CD4-positive, alpha-beta T cell (primary cell): ENCODE data around the gene C3orf20. TPM values are rescaled to one million over a fixed set of nuclear protein-coding genes. Genes with fewer than 3 reads are reported as not detected.

ENCODE experiments used
- ATAC-seq: fragments of 200-7000 bp; cut with Tn5 transposase; one replicate; pipeline ENCODE4 v1.10.0; 2022; ENCODE audit warnings: mild to moderate bottlenecking; ENCODE audit not compliant: poor library complexity
- CTCF ChIA-PET: fragments of 350-600 bp; sonication (Branson Sonifier 250); formaldehyde crosslinking; loops from one replicate; lab custom pipeline; 2021; ENCODE audit warnings: antibody characterized with exemption, inconsistent platforms; lab: Charles Lee
- POLR2A ChIA-PET: fragments of 350-600 bp; sonication (Branson Sonifier 250); formaldehyde crosslinking; loops from one replicate; lab custom pipeline; 2021; ENCODE audit warnings: antibody characterized with exemption, inconsistent platforms; lab: Charles Lee
- DNase-seq, 14 experiments: peaks; one replicate each; pipeline ENCODE4 v3.0.0-alpha.2; 2013 to 2020; ENCODE audit warnings: mixed read lengths in 2 of 14
- H3K27ac ChIP-seq, 2 donors: one replicate each; pipeline versions ENCODE4 v1.5.1 to v1.7.0; 2013; ENCODE audit warnings: low read length in 2 of 2, low read depth in 1 of 2, mild to moderate bottlenecking in 1 of 2
- H3K27me3 ChIP-seq, 2 experiments: 1 replicate in 1 of 2; 2 replicates in 1 of 2; pipeline versions ENCODE4 v1.6.1 to v1.7.0; 2013; ENCODE audit warnings: low read length in 2 of 2, control low read depth in 1 of 2, mild to moderate bottlenecking in 1 of 2, moderate library complexity in 1 of 2; ENCODE audit not compliant: insufficient read depth in 2 of 2, control insufficient read depth in 1 of 2
- H3K36me3 ChIP-seq: one replicate; pipeline ENCODE4 v1.6.1; 2013; ENCODE audit warnings: low read length, control low read depth; ENCODE audit not compliant: insufficient read depth
- H3K4me1 ChIP-seq: one replicate; pipeline ENCODE4 v1.6.1; 2013; ENCODE audit warnings: low read length, control low read depth; ENCODE audit not compliant: insufficient read depth
- H3K4me3 ChIP-seq: one replicate; pipeline ENCODE4 v1.5.1; 2013; ENCODE audit warnings: mild to moderate bottlenecking, low read length, moderate library complexity
- H3K9me3 ChIP-seq, 2 experiments: 1 replicate in 1 of 2; 2 replicates in 1 of 2; pipeline versions ENCODE4 v1.6.1 to v1.7.0; 2013; ENCODE audit warnings: low read length in 2 of 2, mild to moderate bottlenecking in 2 of 2, control low read depth in 1 of 2, moderate library complexity in 1 of 2; ENCODE audit not compliant: control insufficient read depth in 1 of 2, insufficient read depth in 1 of 2
- H3K27ac Mint-ChIP-seq: one replicate; pipeline ENCODE4 v1.8.0; 2020; ENCODE audit warnings: mixed read lengths
- H3K27me3 Mint-ChIP-seq: one replicate; pipeline ENCODE4 v1.8.0; 2021; ENCODE audit warnings: mixed read lengths
- H3K36me3 Mint-ChIP-seq: one replicate; pipeline ENCODE4 v1.8.0; 2021; ENCODE audit warnings: low read depth, mixed read lengths
- H3K4me1 Mint-ChIP-seq: one replicate; pipeline ENCODE4 v1.8.0; 2021; ENCODE audit warnings: low read depth, mixed read lengths
- H3K4me3 Mint-ChIP-seq: one replicate; pipeline ENCODE4 v1.8.0; 2020; ENCODE audit warnings: mild to moderate bottlenecking, mixed read lengths
- H3K9me3 Mint-ChIP-seq: one replicate; pipeline ENCODE4 v1.8.0; 2020; ENCODE audit warnings: mixed read lengths
- intact Hi-C, 2 experiments: fragments of 100-400 bp; cut with DNase I in 1 of 2; cut with micrococcal nuclease in 1 of 2; formaldehyde crosslinking; loops; one replicate each; pipeline versions ENCODE4 v1.15.1 to v1.9.0; 2023 to 2025; cut with DNase I, micrococcal nuclease
- total RNA-seq, 174 experiments: library from RNA in 2 of 174; stranded (reverse) in 2 of 174; gene quantifications; one replicate each; pipeline ENCODE4 v1.2.3 and lab custom pipeline; 2021 to 2026
- TF ChIP-seq, protein P1 (sequence below): fragments of 200-600 bp; IDR thresholded peaks from one replicate; pipeline ENCODE4 v1.8.0; 2022; ENCODE audit warnings: antibody characterized with exemption, mild to moderate bottlenecking

C3orf20 gene
- total RNA-seq, 2 experiments from 2014 or later, result 0.14 TPM; not detected in 1

DNA sequence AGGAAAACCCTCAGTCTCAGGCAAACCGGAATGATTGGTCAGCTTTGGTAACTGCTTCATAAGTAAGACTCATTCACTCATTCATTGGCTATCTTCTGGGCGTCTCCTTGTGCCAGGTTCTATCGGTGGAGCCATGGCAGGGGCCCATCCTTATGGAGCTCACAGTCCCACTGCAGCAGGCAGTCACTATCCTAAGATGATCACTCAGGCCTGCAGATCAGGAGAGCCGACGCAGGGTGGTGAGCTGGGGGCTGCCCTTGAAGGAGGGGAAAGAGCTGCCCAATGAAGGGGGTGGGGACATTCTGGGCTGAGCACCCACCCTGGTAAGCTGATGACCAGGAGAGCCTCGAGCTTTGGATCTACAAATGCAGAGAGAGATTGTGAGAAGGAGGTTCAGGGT is 123.3 kb downstream of the C3orf20 start:
- no peaks in the 10 kb centered on the region for H3K36me3 ChIP-seq
- no peaks in the 10 kb centered on the region for H3K4me1 ChIP-seq
- Mint-ChIP-seq H3K9me3 (no peaks in the 10 kb centered on the region), H3K36me3 (no peaks in the 10 kb centered on the region), H3K27ac (no peak overlapping the region), H3K4me3 (no peak overlapping the region), H3K27me3 (no peaks in the 10 kb centered on the region), H3K4me1 (no peaks in the 10 kb centered on the region)
- H3K4me3 ChIP-seq, result no peak overlapping the region
- DNase-seq (no peak), ATAC-seq (no peak)
- no peaks in the 10 kb centered on the region for H3K27me3 ChIP-seq
- TF ChIP-seq, protein P1, sequence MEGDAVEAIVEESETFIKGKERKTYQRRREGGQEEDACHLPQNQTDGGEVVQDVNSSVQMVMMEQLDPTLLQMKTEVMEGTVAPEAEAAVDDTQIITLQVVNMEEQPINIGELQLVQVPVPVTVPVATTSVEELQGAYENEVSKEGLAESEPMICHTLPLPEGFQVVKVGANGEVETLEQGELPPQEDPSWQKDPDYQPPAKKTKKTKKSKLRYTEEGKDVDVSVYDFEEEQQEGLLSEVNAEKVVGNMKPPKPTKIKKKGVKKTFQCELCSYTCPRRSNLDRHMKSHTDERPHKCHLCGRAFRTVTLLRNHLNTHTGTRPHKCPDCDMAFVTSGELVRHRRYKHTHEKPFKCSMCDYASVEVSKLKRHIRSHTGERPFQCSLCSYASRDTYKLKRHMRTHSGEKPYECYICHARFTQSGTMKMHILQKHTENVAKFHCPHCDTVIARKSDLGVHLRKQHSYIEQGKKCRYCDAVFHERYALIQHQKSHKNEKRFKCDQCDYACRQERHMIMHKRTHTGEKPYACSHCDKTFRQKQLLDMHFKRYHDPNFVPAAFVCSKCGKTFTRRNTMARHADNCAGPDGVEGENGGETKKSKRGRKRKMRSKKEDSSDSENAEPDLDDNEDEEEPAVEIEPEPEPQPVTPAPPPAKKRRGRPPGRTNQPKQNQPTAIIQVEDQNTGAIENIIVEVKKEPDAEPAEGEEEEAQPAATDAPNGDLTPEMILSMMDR, result no peak
- ChIA-PET CTCF (no interaction called here), POLR2A (interaction anchor here (1.3 kb wide), 1 partner anchor 87 kb away, joined by 3 read pairs; no protein-coding TSS in a partner anchor)
- intact Hi-C loops, result no loop called here
- no peak overlapping the region for H3K27ac ChIP-seq
- H3K9me3 ChIP-seq, result no peaks in the 10 kb centered on the region

DNA sequence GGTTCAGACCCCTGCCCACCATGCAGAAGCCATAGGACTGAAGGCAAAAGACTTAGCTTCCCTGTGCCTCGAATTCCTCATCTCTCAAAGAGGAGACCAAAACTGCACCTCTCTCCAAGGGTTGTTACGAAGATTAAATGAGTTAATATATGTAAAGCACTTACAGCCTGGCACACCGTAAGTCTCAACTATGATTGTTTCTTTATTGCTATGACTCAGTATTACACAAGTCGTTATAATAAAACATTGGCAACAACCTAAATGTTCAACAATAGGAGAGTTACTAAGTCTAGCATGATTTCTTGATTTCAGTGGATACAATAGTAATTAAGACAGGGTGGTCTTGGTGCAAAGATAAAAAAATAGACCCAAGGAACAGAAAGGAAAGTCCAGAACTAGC is 124.2 kb downstream of the C3orf20 start:
- no peaks in the 10 kb centered on the region for H3K27me3 ChIP-seq
- Mint-ChIP-seq H3K4me1 (no peaks in the 10 kb centered on the region), H3K9me3 (no peaks in the 10 kb centered on the region), H3K27me3 (no peaks in the 10 kb centered on the region), H3K4me3 (no peak overlapping the region), H3K36me3 (no peaks in the 10 kb centered on the region), H3K27ac (no peak overlapping the region)
- H3K27ac ChIP-seq, result no peak overlapping the region
- POLR2A ChIA-PET, result no interaction called here
- H3K4me3 ChIP-seq, result no peak overlapping the region
- ATAC-seq, result no peak
- H3K9me3 ChIP-seq, result no peaks in the 10 kb centered on the region
- intact Hi-C loops, result no loop called here
- no peaks in the 10 kb centered on the region for H3K36me3 ChIP-seq
- TF ChIP-seq, protein P1, result no peak
- peaks cover 2% of the 10 kb centered on the region for H3K4me1 ChIP-seq
- no peak for DNase-seq
- CTCF ChIA-PET, result no interaction called here

DNA sequence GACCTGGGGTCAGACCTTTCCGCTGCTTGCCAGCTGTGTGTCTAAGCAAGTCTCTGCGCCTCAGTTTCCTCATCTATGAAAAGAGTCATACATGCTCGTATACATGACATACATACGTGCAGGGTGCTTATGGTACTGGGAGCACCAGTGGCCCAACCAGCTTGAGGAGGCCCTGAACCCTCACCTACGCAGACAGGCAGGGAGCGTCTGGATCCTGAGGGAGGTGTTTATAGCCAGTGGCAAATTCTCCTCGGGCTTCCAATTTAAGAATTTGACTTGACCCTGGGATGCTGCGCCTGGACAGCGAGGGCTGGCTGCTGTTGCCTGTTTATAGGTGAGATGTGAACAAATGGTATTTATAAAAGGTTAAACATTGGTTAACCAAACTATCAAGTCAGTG is 126.1 kb downstream of the C3orf20 start:
- H3K9me3 Mint-ChIP-seq, result no peaks in the 10 kb centered on the region
- Histone ChIP-seq H3K4me1 (peaks cover 6% of the 10 kb centered on the region), H3K36me3 (no peaks in the 10 kb centered on the region), H3K9me3 (no peaks in the 10 kb centered on the region), H3K27me3 (no peaks in the 10 kb centered on the region), H3K27ac (no peak overlapping the region), H3K4me3 (no peak overlapping the region)
- H3K4me1 Mint-ChIP-seq, result no peaks in the 10 kb centered on the region
- no peaks in the 10 kb centered on the region for H3K36me3 Mint-ChIP-seq
- H3K27ac Mint-ChIP-seq, result no peak overlapping the region
- intact Hi-C loops, result no loop called here
- no peak overlapping the region for H3K4me3 Mint-ChIP-seq
- TF ChIP-seq, protein P1, result no peak
- peak in 1 of 14 experiments; percentile 11 for DNase-seq
- POLR2A ChIA-PET, result no interaction called here
- peaks cover 7% of the 10 kb centered on the region for H3K27me3 Mint-ChIP-seq
- no peak for ATAC-seq
- CTCF ChIA-PET, result no interaction called here
